Activated naive CD8-positive, alpha-beta T cell treated with anti-CD3 and anti-CD28 coated beads, Interleukin-2, amount 10 ng/mL, durations not matched to agents 7 days and 5 days (primary cell): Measurements from ENCODE around the gene ATP10A. TPM values are rescaled to one million over a fixed set of nuclear protein-coding genes. Genes with fewer than 3 reads are reported as not detected.
A peak's percentile ranks its signal among the peaks of the same experiment; 100 is the strongest.

ENCODE experiments used
- ATAC-seq: fragments of 150-1000 bp; cut with Tn5 transposase; one replicate; pipeline ENCODE4 v1.10.0; 2021; ENCODE audit warnings: low read depth, moderate library complexity
- POLR2A ChIA-PET: fragments of 350-600 bp; sonication (Branson Sonifier 250); formaldehyde crosslinking; loops from one replicate; lab custom pipeline; 2021; ENCODE audit warnings: antibody characterized with exemption; lab: Charles Lee
- DNase-seq: peaks from one replicate; pipeline ENCODE4 v3.0.0; 2021
- H3K27ac Mint-ChIP-seq: one replicate; pipeline ENCODE4 v1.8.0; 2022; ENCODE audit warnings: mild to moderate bottlenecking, mixed read lengths
- H3K27me3 Mint-ChIP-seq: one replicate; pipeline ENCODE4 v1.8.0; 2022; ENCODE audit warnings: mild to moderate bottlenecking, moderate library complexity, mixed read lengths
- H3K36me3 Mint-ChIP-seq: one replicate; pipeline ENCODE4 v1.8.0; 2021; ENCODE audit warnings: mild to moderate bottlenecking, mixed read lengths
- H3K4me1 Mint-ChIP-seq: one replicate; pipeline ENCODE4 v1.8.0; 2021; ENCODE audit warnings: mixed read lengths
- H3K4me3 Mint-ChIP-seq: one replicate; pipeline ENCODE4 v1.8.0; 2022; ENCODE audit warnings: mild to moderate bottlenecking, moderate library complexity, mixed read lengths
- H3K9me3 Mint-ChIP-seq: one replicate; pipeline ENCODE4 v1.8.0; 2021; ENCODE audit warnings: mixed read lengths
- total RNA-seq, 2 experiments: library from RNA; stranded (reverse); gene quantifications; one replicate each; pipeline ENCODE4 v1.2.3, GENCODE V29; 2021

ATP10A gene
- total RNA-seq, 2 experiments from 2014 or later, result 57.9 to 60.3 TPM

- POLR2A ChIA-PET, result no interaction called here
- Mint-ChIP-seq H3K27me3 (no peaks in the 10 kb centered on the region), H3K4me3 (no peak overlapping the region), H3K9me3 (no peaks in the 10 kb centered on the region), H3K27ac (no peak overlapping the region), H3K4me1 (peaks cover 11% of the 10 kb centered on the region), H3K36me3 (peaks cover 13% of the 10 kb centered on the region)
- ATAC-seq, result no peak
- no peak for DNase-seq
Observed at GRCh38 chr15:25735550-25736384, 127.4 kb downstream of the ATP10A start.

- ATAC-seq (no peak), DNase-seq (no peak)
- Mint-ChIP-seq H3K27me3 (no peaks in the 10 kb centered on the region), H3K27ac (no peak overlapping the region), H3K4me3 (no peak overlapping the region), H3K9me3 (no peaks in the 10 kb centered on the region), H3K4me1 (peaks cover 5% of the 10 kb centered on the region), H3K36me3 (peaks cover 13% of the 10 kb centered on the region)
- POLR2A ChIA-PET, result no interaction called here
Observed at GRCh38 chr15:25734680-25735355, 128.3 kb downstream of the ATP10A start.

DNA sequence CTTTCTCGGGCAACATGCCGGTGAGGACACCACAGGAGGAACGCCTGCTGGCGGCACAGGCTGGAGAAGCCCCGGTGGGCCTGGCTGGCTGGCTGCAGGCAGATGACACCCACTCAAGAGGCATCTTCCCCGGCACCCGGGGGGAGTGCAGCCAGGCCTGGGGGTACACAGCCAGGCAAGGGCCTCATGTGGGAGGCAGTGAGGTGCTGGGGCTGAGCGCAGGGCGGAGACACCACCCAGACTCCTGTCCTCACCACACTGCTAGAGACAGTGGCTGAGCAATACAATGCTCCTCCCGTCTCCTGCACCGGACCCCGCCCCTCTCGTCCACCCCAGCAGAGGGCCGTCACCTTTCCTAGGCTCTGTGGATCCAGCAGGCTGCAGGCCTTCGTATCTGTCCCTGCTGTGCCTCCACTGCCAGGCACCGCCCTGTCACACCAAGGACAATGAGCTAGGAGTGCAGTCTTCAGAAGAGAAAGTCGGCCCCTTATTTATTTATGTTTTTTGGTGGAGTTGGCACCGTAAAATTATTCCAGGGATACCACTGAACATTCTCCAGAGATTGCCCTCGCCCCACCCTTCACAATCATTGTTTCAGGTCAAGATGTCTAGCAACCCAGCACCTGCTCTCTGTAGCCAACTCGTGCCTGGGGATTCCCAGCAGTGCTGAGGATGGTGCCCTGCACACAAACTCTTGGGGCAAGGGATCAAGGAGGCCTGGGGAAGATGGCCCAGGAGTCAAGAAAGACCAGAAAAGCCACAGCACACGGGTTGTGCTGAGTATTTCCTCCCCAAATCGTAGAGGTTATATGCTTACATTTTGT is 129.1 kb downstream of the ATP10A start:
- POLR2A ChIA-PET, result no interaction called here
- Mint-ChIP-seq H3K9me3 (no peaks in the 10 kb centered on the region), H3K36me3 (peaks cover 13% of the 10 kb centered on the region), H3K27ac (no peak overlapping the region), H3K27me3 (no peaks in the 10 kb centered on the region), H3K4me3 (no peak overlapping the region), H3K4me1 (peaks cover 1% of the 10 kb centered on the region)
- DNase-seq (no peak), ATAC-seq (no peak)

GRCh38 chr15:25733036-25733855 is 129.9 kb downstream of the ATP10A start:
- H3K4me1 Mint-ChIP-seq, result peaks cover 1% of the 10 kb centered on the region
- H3K4me3 Mint-ChIP-seq, result no peak overlapping the region
- no peak for DNase-seq
- no peaks in the 10 kb centered on the region for H3K9me3 Mint-ChIP-seq
- no peak for ATAC-seq
- H3K27me3 Mint-ChIP-seq, result no peaks in the 10 kb centered on the region
- H3K36me3 Mint-ChIP-seq, result peaks cover 13% of the 10 kb centered on the region
- no peak overlapping the region for H3K27ac Mint-ChIP-seq
- POLR2A ChIA-PET, result no interaction called here

GRCh38 chr15:25732191-25732590 is 130.9 kb downstream of the ATP10A start:
- Mint-ChIP-seq H3K4me3 (no peak overlapping the region), H3K9me3 (no peaks in the 10 kb centered on the region), H3K36me3 (peaks cover 13% of the 10 kb centered on the region), H3K27ac (peak overlapping the region; percentile 16), H3K4me1 (peaks cover 1% of the 10 kb centered on the region), H3K27me3 (no peaks in the 10 kb centered on the region)
- ATAC-seq (no peak), DNase-seq (no peak)
- POLR2A ChIA-PET, result no interaction called here

DNA sequence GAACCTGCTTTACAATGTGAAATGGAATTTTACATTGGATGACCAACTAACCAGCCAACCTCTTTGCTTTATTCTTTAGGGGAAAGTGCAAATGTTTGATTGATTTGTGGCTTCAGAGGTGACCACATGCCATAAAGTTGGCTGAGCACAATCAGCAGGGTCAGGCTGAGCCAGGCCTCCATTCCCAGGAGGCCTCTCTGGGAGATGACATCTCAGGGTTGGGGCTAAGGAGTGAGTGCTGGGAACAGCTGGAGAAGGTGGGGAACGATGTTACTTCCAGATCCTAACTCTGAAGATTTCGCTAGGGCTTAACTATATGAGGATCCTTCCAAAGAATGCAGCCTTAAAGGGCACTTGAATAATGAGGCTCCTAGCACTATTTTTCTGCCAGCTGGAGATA is 131.7 kb downstream of the ATP10A start:
- Mint-ChIP-seq H3K27me3 (no peaks in the 10 kb centered on the region), H3K9me3 (no peaks in the 10 kb centered on the region), H3K27ac (no peak overlapping the region), H3K36me3 (peaks cover 13% of the 10 kb centered on the region), H3K4me3 (no peak overlapping the region), H3K4me1 (peaks cover 1% of the 10 kb centered on the region)
- ATAC-seq, result no peak
- POLR2A ChIA-PET, result no interaction called here
- no peak for DNase-seq

GRCh38 chr15:25730918-25731317 is 132.2 kb downstream of the ATP10A start:
- peaks cover 1% of the 10 kb centered on the region for H3K4me1 Mint-ChIP-seq
- no peak overlapping the region for H3K27ac Mint-ChIP-seq
- H3K9me3 Mint-ChIP-seq, result no peaks in the 10 kb centered on the region
- H3K4me3 Mint-ChIP-seq, result no peak overlapping the region
- ATAC-seq (no peak), DNase-seq (no peak)
- H3K36me3 Mint-ChIP-seq, result peaks cover 13% of the 10 kb centered on the region
- POLR2A ChIA-PET, result no interaction called here
- H3K27me3 Mint-ChIP-seq, result no peaks in the 10 kb centered on the region

DNA sequence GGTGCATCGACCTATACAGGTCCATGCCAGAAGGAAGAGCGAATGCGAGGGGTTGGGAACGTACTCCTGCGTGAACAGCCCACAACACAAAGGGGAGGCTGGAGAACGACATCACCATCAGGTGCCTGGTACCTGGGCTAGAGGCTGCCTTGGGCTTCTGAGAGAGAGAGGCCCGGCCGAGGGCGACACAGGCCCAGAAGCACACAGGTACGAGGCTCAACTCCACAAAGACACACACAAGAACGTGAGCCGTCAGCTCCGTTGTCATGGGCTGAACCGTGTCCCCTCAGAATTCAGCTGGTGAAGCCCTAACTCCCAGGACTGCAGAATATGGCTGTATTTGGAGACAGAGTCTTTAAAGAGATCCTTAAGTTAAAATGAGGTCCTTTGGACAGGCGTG is 134.3 kb downstream of the ATP10A start:
- no peak overlapping the region for H3K27ac Mint-ChIP-seq
- H3K36me3 Mint-ChIP-seq, result peaks cover 10% of the 10 kb centered on the region
- H3K4me1 Mint-ChIP-seq, result peaks cover 1% of the 10 kb centered on the region
- DNase-seq (no peak), ATAC-seq (no peak)
- POLR2A ChIA-PET, result no interaction called here
- no peaks in the 10 kb centered on the region for H3K27me3 Mint-ChIP-seq
- no peak overlapping the region for H3K4me3 Mint-ChIP-seq
- H3K9me3 Mint-ChIP-seq, result no peaks in the 10 kb centered on the region

GRCh38 chr15:25727867-25728600 is 135.1 kb downstream of the ATP10A start:
- Mint-ChIP-seq H3K4me1 (peaks cover 1% of the 10 kb centered on the region), H3K27me3 (no peaks in the 10 kb centered on the region), H3K9me3 (no peaks in the 10 kb centered on the region), H3K36me3 (peaks cover 10% of the 10 kb centered on the region), H3K4me3 (no peak overlapping the region), H3K27ac (no peak overlapping the region)
- DNase-seq, result no peak
- no peak for ATAC-seq
- POLR2A ChIA-PET, result no interaction called here

DNA sequence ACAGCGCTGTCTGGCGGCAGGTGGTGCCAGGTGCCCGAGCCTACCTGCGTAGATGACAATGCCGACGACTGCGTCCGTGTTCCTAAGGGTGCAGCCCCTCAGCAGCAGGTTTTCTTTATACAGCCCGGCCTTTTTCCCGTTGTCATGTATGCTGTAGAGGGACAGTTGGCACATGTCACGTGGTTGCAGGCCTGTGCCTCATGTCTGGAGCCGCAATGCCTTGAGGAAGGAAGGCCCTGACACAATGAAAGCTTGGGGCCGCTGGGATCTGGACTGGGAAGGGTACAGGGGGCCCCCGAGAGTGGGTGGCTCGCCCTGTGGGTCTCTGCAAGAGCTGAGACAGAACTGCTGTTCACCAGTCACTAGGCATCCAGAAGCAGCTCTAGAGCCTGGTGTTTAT is 136.0 kb downstream of the ATP10A start:
- H3K27me3 Mint-ChIP-seq, result no peaks in the 10 kb centered on the region
- POLR2A ChIA-PET, result no interaction called here
- H3K4me3 Mint-ChIP-seq, result no peak overlapping the region

DNA sequence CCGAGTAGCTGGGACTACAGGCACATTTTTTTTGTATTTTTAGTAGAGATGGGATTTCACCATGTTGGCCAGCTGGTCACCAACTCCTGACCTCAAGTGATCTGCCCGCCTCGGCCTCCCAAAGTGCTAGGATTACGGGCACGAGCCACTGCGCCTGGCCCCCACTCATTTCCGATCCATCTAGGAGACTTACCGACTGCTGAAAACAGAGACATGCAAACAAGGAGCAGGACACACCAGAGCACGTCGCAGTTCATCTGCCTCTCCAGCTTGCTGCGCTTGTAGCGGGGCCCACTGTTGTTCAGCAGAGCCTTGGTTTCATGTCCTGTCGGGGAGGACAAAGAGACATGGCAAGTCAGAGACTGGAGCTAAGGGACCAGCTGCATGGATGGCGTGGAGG is 137.4 kb downstream of the ATP10A start:
- Mint-ChIP-seq H3K27me3 (no peaks in the 10 kb centered on the region), H3K36me3 (peaks cover 12% of the 10 kb centered on the region), H3K9me3 (no peaks in the 10 kb centered on the region), H3K4me1 (no peaks in the 10 kb centered on the region), H3K27ac (no peak overlapping the region), H3K4me3 (no peak overlapping the region)
- POLR2A ChIA-PET, result no interaction called here
- ATAC-seq (no peak), DNase-seq (no peak)

More for the DNA sequence above, 136.0 kb downstream of the ATP10A start:
- DNase-seq (no peak), ATAC-seq (no peak)
- Mint-ChIP-seq H3K4me1 (no peaks in the 10 kb centered on the region), H3K36me3 (peaks cover 12% of the 10 kb centered on the region), H3K9me3 (no peaks in the 10 kb centered on the region), H3K27ac (no peak overlapping the region)

GRCh38 chr15:25724899-25725298 is 138.2 kb downstream of the ATP10A start:
- no peak for ATAC-seq
- Mint-ChIP-seq H3K36me3 (peaks cover 14% of the 10 kb centered on the region), H3K9me3 (no peaks in the 10 kb centered on the region), H3K27ac (no peak overlapping the region), H3K4me1 (no peaks in the 10 kb centered on the region), H3K4me3 (no peak overlapping the region), H3K27me3 (no peaks in the 10 kb centered on the region)
- POLR2A ChIA-PET, result no interaction called here
- no peak for DNase-seq
